ENCODE results near the gene IER5L.
"Not testable (repeated sequence)": the region's sequence is repeated elsewhere in the genome, so short reads cannot be mapped to it uniquely, and the experiment has no call there.

DNA sequence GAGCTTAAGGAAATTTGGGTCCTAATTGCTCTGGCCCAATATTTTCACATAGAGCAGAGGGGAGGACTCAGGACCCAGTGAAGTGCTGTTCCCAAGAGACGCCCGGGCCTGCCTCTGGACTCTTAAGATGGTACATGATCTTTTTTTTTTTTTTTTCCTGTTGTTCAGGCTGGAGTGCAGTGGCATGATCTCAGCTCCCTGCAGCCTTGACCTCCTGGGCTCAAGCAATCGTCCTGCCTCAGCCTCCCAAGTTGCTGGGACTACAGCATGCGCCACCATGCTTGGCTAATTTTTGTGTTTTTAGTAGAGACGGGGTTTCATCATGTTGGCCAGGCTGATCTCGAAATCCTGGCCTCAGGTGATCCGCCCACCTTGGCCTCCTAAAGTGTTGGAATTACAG, 47.8 kb downstream of the IER5L start:
- TF ChIP-seq, protein P1, sequence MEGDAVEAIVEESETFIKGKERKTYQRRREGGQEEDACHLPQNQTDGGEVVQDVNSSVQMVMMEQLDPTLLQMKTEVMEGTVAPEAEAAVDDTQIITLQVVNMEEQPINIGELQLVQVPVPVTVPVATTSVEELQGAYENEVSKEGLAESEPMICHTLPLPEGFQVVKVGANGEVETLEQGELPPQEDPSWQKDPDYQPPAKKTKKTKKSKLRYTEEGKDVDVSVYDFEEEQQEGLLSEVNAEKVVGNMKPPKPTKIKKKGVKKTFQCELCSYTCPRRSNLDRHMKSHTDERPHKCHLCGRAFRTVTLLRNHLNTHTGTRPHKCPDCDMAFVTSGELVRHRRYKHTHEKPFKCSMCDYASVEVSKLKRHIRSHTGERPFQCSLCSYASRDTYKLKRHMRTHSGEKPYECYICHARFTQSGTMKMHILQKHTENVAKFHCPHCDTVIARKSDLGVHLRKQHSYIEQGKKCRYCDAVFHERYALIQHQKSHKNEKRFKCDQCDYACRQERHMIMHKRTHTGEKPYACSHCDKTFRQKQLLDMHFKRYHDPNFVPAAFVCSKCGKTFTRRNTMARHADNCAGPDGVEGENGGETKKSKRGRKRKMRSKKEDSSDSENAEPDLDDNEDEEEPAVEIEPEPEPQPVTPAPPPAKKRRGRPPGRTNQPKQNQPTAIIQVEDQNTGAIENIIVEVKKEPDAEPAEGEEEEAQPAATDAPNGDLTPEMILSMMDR (IDR thresholded peaks at IDR 0.05) = not testable (repeated sequence)
- TF ChIP-seq EP300, POLR2A (IDR thresholded peaks at IDR 0.05): not testable (repeated sequence)

All from tibial nerve (tissue), 4 donors.